CD14-positive monocyte (primary cell): Measurements from ENCODE around the gene SETD6. TPM values are rescaled to one million over a fixed set of nuclear protein-coding genes. Genes with fewer than 3 reads are reported as not detected.

ENCODE experiments used
- DNase-seq, 3 donors: peaks; one replicate each; pipeline ENCODE4 v3.0.0-alpha.2; 2011 to 2022
- H2AFZ ChIP-seq: 2 replicates; pipeline ENCODE4 v1.6.0; 2012; ENCODE audit warnings: mild to moderate bottlenecking, low read depth, low read length, inconsistent platforms; ENCODE audit not compliant: insufficient read depth, poor library complexity, severe bottlenecking
- H3K27ac ChIP-seq, 2 donors: 1 replicate in 1 of 2; 2 replicates in 1 of 2; pipeline ENCODE4 v1.5.1; 2012 to 2013; ENCODE audit warnings: low read length in 2 of 2, control low read depth in 1 of 2, inconsistent platforms in 1 of 2, low read depth in 1 of 2, mild to moderate bottlenecking in 1 of 2
- H3K27me3 ChIP-seq, 2 donors: one replicate each; pipeline versions ENCODE4 v1.6.0 to v1.6.1; 2011 to 2013; ENCODE audit warnings: low read length in 2 of 2; ENCODE audit not compliant: control insufficient read depth in 2 of 2, insufficient read depth in 2 of 2
- H3K36me3 ChIP-seq, 2 donors: replicated peaks in 1 of 2; 1 replicate in 1 of 2; 2 replicates in 1 of 2; pipeline versions ENCODE4 v1.5.1 to v1.6.1; 2012 to 2013; ENCODE audit warnings: low read length in 2 of 2, control low read depth in 1 of 2, inconsistent platforms in 1 of 2, mild to moderate bottlenecking in 1 of 2; ENCODE audit not compliant: insufficient read depth in 2 of 2, control insufficient read depth in 1 of 2
- H3K4me1 ChIP-seq, 2 donors: 1 replicate in 1 of 2; 2 replicates in 1 of 2; pipeline versions ENCODE4 v1.5.1 to v1.6.1; 2012 to 2013; ENCODE audit warnings: low read length in 2 of 2, control low read depth in 1 of 2, inconsistent platforms in 1 of 2, mild to moderate bottlenecking in 1 of 2, moderate library complexity in 1 of 2; ENCODE audit not compliant: insufficient read depth in 2 of 2, control insufficient read depth in 1 of 2
- H3K4me2 ChIP-seq: replicated peaks from 2 replicates; pipeline ENCODE3; 2012; ENCODE audit warnings: low read length, moderate library complexity, mild to moderate bottlenecking; ENCODE audit not compliant: poor library complexity, severe bottlenecking; ENCODE audit errors: extremely low read depth
- H3K4me3 ChIP-seq, 3 experiments: fragments of 200-600 bp in 1 of 3; sonication (generic) in 1 of 3; replicated peaks in 1 of 3; 1 replicate in 2 of 3; 2 replicates in 1 of 3; pipeline ENCODE4 v1.5.1; 2011 to 2013; ENCODE audit warnings: low read length in 3 of 3, mild to moderate bottlenecking in 3 of 3, control low read depth in 2 of 3, low read depth in 2 of 3, inconsistent platforms in 1 of 3, moderate library complexity in 1 of 3
- H3K79me2 ChIP-seq: 2 replicates; pipeline ENCODE4 v1.6.0; 2012; ENCODE audit warnings: mild to moderate bottlenecking, control low read depth, inconsistent platforms, low read length, moderate library complexity; ENCODE audit not compliant: insufficient read depth
- H3K9ac ChIP-seq: 2 replicates; pipeline ENCODE4 v1.6.0; 2017; ENCODE audit warnings: low read length, mild to moderate bottlenecking; ENCODE audit not compliant: insufficient read depth, poor library complexity, severe bottlenecking
- H3K9me3 ChIP-seq, 2 donors: replicated peaks in 1 of 2; 1 replicate in 1 of 2; 2 replicates in 1 of 2; pipeline versions ENCODE4 v1.5.1 to v1.6.1; 2012 to 2013; ENCODE audit warnings: low read length in 2 of 2, control low read depth in 1 of 2; ENCODE audit not compliant: control insufficient read depth in 1 of 2, insufficient read depth in 1 of 2
- H4K20me1 ChIP-seq: 2 replicates; pipeline ENCODE4 v1.6.0; 2012; ENCODE audit warnings: mild to moderate bottlenecking, low read length, control low read depth, moderate library complexity; ENCODE audit not compliant: insufficient read depth
- H3K27ac Mint-ChIP-seq, 7 donors: one replicate each; pipeline ENCODE4 v1.8.0; 2020; ENCODE audit warnings: mild to moderate bottlenecking in 7 of 7, mixed read lengths in 7 of 7, moderate library complexity in 6 of 7, inconsistent platforms in 2 of 7
- H3K27me3 Mint-ChIP-seq, 3 donors: one replicate each; pipeline ENCODE4 v1.8.0; 2021 to 2022; ENCODE audit warnings: low read depth in 3 of 3, mild to moderate bottlenecking in 3 of 3, mixed read lengths in 3 of 3, moderate library complexity in 3 of 3, inconsistent platforms in 1 of 3
- H3K36me3 Mint-ChIP-seq, 2 donors: one replicate each; pipeline ENCODE4 v1.8.0; 2020; ENCODE audit warnings: mixed read lengths in 2 of 2, inconsistent platforms in 1 of 2, mild to moderate bottlenecking in 1 of 2
- H3K4me1 Mint-ChIP-seq: one replicate; pipeline ENCODE4 v1.8.0; 2020; ENCODE audit warnings: mild to moderate bottlenecking, mixed read lengths
- H3K4me3 Mint-ChIP-seq, 2 donors: one replicate each; pipeline ENCODE4 v1.8.0; 2020; ENCODE audit warnings: mild to moderate bottlenecking in 2 of 2, mixed read lengths in 2 of 2, moderate library complexity in 1 of 2
- H3K9me3 Mint-ChIP-seq, 7 donors: one replicate each; pipeline ENCODE4 v1.8.0; 2020 to 2022; ENCODE audit warnings: mixed read lengths in 7 of 7, mild to moderate bottlenecking in 6 of 7, moderate library complexity in 6 of 7, inconsistent platforms in 2 of 7
- WGBS: methylation state at CpG from one replicate; pipeline ENCODE4 v1.1.5; 2013; ENCODE audit warnings: missing lambda C conversion rate; ENCODE audit not compliant: insufficient coverage; 5-methylcytosine and 5-hydroxymethylcytosine counted together
- intact Hi-C, 2 donors: fragments of 100-400 bp; cut with micrococcal nuclease; formaldehyde crosslinking; loops; one replicate each; pipeline versions ENCODE4 v1.15.0 to v1.15.1; 2023
- polyA plus RNA-seq, 3 donors: library from polyadenylated mRNA; depleted of rRNA in 1 of 3; unstranded in 2 of 3; stranded (reverse) in 1 of 3; fragments of 300-500 nt in 2 of 3; fragments of >200 nt in 1 of 3; fragmentation: Illumina TruSeq in 2 of 3; gene quantifications; 1 replicate in 2 of 3; 2 replicates in 1 of 3; pipeline ENCODE4 v1.2.3, GENCODE V29; 2012 to 2021
- TF ChIP-seq, protein P1 (sequence below): fragments of 200-600 bp; IDR thresholded peaks from one replicate; pipeline ENCODE4 v1.8.0; 2022; ENCODE audit warnings: antibody characterized with exemption, mild to moderate bottlenecking

Gene SETD6
- polyA plus RNA-seq, 3 donors, result 2.5 to 13.7 (median 3.4) TPM

DNA sequence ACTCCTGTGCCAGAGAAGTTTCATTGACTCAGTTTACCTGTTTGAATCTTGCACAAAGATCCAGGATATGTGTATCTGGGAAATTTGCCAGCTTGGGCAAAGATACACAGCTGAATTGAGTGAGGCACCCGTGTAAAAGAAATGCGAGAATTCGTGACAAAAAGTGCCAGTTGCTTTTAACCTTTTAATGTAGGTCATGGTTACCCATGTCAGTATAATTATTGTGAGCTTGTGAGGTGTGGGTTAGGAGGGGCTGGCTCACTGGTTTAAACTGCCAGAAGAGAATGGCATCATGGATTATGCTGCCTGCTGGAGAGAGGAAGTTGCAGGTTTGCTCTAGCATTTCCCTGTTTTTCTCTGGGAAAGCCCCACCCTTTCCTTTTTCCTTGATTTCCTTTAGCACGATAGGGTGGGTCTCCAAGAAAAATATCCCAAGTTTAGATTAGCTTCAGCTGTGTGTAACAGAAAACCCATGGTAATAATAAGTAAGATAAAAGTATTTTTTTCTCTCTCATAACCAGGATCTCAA is 40.2 kb upstream of the SETD6 start:
- 94% methylated on average over 3 of the region's 4 CpGs for WGBS
- no peak overlapping the region for H3K27ac Mint-ChIP-seq
- Histone ChIP-seq H4K20me1 (no peaks in the 10 kb centered on the region), H3K9me3 (no peaks in the 10 kb centered on the region), H3K36me3 (no peaks in the 10 kb centered on the region), H3K9ac (no peak overlapping the region), H3K4me3 (no peak overlapping the region), H3K27ac (no peak overlapping the region), H3K79me2 (no peaks in the 10 kb centered on the region), H3K4me2 (no peak overlapping the region), H2AFZ (no peak overlapping the region), H3K27me3 (peaks cover 0 to 2% of the 10 kb centered on the region in 2 donors), H3K4me1 (no peaks in the 10 kb centered on the region)
- no peaks in the 10 kb centered on the region for H3K9me3 Mint-ChIP-seq
- no peak overlapping the region for H3K4me3 Mint-ChIP-seq
- no peaks in the 10 kb centered on the region for H3K4me1 Mint-ChIP-seq
- H3K36me3 Mint-ChIP-seq, result no peaks in the 10 kb centered on the region
- TF ChIP-seq, protein P1, sequence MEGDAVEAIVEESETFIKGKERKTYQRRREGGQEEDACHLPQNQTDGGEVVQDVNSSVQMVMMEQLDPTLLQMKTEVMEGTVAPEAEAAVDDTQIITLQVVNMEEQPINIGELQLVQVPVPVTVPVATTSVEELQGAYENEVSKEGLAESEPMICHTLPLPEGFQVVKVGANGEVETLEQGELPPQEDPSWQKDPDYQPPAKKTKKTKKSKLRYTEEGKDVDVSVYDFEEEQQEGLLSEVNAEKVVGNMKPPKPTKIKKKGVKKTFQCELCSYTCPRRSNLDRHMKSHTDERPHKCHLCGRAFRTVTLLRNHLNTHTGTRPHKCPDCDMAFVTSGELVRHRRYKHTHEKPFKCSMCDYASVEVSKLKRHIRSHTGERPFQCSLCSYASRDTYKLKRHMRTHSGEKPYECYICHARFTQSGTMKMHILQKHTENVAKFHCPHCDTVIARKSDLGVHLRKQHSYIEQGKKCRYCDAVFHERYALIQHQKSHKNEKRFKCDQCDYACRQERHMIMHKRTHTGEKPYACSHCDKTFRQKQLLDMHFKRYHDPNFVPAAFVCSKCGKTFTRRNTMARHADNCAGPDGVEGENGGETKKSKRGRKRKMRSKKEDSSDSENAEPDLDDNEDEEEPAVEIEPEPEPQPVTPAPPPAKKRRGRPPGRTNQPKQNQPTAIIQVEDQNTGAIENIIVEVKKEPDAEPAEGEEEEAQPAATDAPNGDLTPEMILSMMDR, result no peak
- DNase-seq, result no peak
- H3K27me3 Mint-ChIP-seq, result peaks cover 23 to 29% (median 26%) of the 10 kb centered on the region in 3 donors
- intact Hi-C loops, result no loop called here

DNA sequence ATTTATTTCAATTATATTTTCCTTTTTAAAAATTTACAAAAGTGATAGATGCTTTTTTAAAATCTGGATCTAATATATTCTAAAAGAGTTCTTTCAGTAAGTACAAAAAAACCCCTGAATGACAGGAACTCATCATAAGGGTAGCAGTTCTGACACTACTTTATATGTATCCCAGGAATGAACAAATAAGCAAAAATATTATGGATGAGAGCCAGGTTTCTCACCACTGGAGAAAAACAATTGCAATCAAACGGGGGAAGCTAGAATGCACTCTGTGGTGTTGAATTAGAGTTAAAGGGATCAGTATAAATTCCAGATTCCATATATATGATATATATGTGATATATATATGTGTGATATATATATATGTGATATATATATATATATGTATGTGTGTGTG is 38.5 kb upstream of the SETD6 start:
- Histone ChIP-seq H3K36me3 (no peaks in the 10 kb centered on the region), H3K9ac (no peak overlapping the region), H3K9me3 (no peaks in the 10 kb centered on the region), H3K4me3 (no peak overlapping the region), H2AFZ (no peak overlapping the region), H3K4me2 (no peak overlapping the region), H3K4me1 (no peaks in the 10 kb centered on the region), H3K79me2 (no peaks in the 10 kb centered on the region), H3K27me3 (no peaks in the 10 kb centered on the region), H4K20me1 (no peaks in the 10 kb centered on the region), H3K27ac (no peak overlapping the region)
- Mint-ChIP-seq H3K4me1 (no peaks in the 10 kb centered on the region), H3K9me3 (no peaks in the 10 kb centered on the region), H3K27ac (no peak overlapping the region), H3K36me3 (no peaks in the 10 kb centered on the region), H3K4me3 (no peak overlapping the region), H3K27me3 (peaks cover 18 to 25% (median 20%) of the 10 kb centered on the region in 3 donors)
- TF ChIP-seq, protein P1, result no peak
- no CpG with 5 or more reads among the region's 1 CpG for WGBS
- intact Hi-C loops, result no loop called here
- no peak for DNase-seq
